ENCODE measurements around the gene PRAMEF5. TPM values are rescaled to one million over a fixed set of nuclear protein-coding genes. Genes with fewer than 3 reads are reported as not detected.
"Not testable (repeated sequence)": the region's sequence is repeated elsewhere in the genome, so short reads cannot be mapped to it uniquely, and the experiment has no call there.

PRAMEF5 gene
- total and polyA plus RNA-seq, 9 of the 15 experiments (the other 6 are each of a cell fraction or from before 2014, with no cell fraction given) = not detected

DNA sequence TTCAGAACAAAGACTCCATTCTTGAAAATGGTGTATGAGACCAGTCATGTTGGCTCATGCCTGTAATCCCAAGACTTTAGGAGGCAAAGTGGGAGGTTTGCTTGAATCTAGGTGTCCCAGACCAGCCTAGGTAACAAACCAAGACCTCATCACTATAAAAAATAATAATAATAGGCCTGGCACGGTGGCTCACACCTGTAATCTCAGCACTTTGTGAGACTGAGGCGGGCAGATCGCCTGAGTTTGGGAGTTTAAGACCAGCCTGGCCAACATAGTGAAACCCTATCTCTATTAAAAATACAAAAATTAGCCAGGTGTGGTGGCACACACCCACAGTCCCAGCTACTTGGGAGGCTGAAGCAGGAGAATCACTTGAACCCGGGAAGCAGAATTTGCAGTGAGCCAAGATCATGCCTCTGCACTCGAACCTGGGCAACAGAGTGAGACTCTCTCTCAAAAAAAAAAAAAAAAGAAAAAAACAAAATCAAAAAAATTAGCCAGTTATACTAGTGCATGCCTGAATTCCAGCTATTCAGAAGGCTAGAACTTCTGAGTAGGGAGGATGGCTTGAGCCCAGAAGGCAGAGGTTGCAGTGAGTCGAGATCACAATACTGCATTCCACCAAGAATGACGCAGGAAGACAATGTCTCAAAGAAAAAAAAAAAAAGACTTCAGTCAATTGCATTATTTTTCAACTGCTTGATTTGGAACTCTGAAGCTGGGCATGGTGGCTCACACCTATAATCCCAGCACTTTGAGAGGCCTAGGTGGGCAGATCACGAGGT lies 26.5 kb upstream of the PRAMEF5 start:
- H3K27ac ChIP-seq (ENCODE audit: extremely low read depth, low read depth, low read length); H3K9me1 ChIP-seq (ENCODE audit: control insufficient read depth, insufficient read depth, low read length); DNase-seq (ENCODE audit: extremely low read depth in 1 of 4, low spot score in 3 of 4); H2AFZ ChIP-seq (ENCODE audit: low read depth, low read length); BruUV-seq (replicated peaks); H3K79me2 ChIP-seq (ENCODE audit: control insufficient read depth, insufficient read depth, low read length); H3K27me3 ChIP-seq (ENCODE audit: control insufficient read depth in 2 of 2, insufficient read depth in 2 of 2, low read length in 2 of 2); H3K4me1 ChIP-seq (replicated peaks in 1 of 2; ENCODE audit: control insufficient read depth in 2 of 2, insufficient read depth in 2 of 2, low read length in 2 of 2); H3K9me3 ChIP-seq (replicated peaks; ENCODE audit: control insufficient read depth, insufficient read depth, low read depth, low read length); H3K4me2 ChIP-seq (ENCODE audit: insufficient read depth, low read length); POLR2A ChIA-PET; intact Hi-C loops (cut with micrococcal nuclease); ATAC-seq; H4K20me1 ChIP-seq (replicated peaks; ENCODE audit: control insufficient read depth, insufficient read depth, low read length); FAIRE-seq; H3K4me3 ChIP-seq; H3K36me3 ChIP-seq (ENCODE audit: control insufficient read depth, insufficient read depth, low read length); H3K9ac ChIP-seq (ENCODE audit: insufficient read depth in 1 of 2, low read depth in 2 of 2, low read length in 2 of 2): not testable (repeated sequence)
- in situ Hi-C loops (cut with MboI) = loop anchor here (5.0 to 25.0 kb wide), 2 partner anchors 115 to 220 kb away; partner anchors contain the start of gene HNRNPCL2
- CTCF ChIA-PET (ENCODE audit: low intra/inter-chr PET ratio) = interaction anchor here (0.6 kb wide), 1 partner anchor 559 kb away, joined by 5 read pairs; no protein-coding TSS in a partner anchor
- WGBS (ENCODE audit: insufficient coverage, low coverage, missing lambda C conversion rate) = 7% methylated on average over 8 of the region's 8 CpGs

DNA sequence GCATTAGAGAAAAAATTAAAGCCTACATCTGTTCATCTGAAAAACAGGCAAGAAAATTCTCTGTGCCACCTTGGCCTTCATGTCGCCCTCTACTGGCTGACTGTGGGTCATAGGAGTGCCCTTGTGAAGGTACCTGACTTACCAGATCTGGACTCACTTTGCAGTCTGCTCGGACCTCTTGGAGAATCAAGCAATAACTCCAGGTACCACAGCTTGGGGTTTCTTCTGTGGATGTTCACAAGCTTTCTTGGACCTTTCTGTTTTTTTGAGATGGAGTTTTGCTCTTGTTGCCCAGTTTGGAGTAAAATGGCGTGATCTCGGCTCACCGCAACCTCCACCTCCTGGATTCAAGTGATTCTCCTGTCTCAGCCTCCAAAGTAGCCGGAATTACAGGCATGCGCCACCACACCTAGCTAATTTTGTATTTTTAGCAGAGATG lies 25.6 kb upstream of the PRAMEF5 start:
- ATAC-seq = peak; percentile 93
- TF ChIP-seq CTCF (IDR thresholded peaks at IDR 0.05 in 2 of 3, conservative IDR thresholded peaks at IDR 0.05 in 1 of 3; ENCODE audit: insufficient read depth in 2 of 3, low read depth in 1 of 3, low read length in 3 of 3) = peak; percentile 77 to 86 (median 79)
- peak; percentile 27 to 44; a peak in 3 of 4 replicates for TF ChIP-seq RAD21 (CRISPR knock-in tag; conservative IDR thresholded peaks at IDR 0.05 in 1 of 2, IDR thresholded peaks at IDR 0.05 in 1 of 2)
- no peak for TF ChIP-seq POU5F1 (IDR thresholded peaks at IDR 0.05; ENCODE audit: borderline replicate concordance, low read depth, low read length, partially characterized antibody)
- TF ChIP-seq CTCFL (IDR thresholded peaks at IDR 0.05; ENCODE audit: borderline replicate concordance, insufficient read depth, low read depth, low read length, poor library complexity, severe bottlenecking) = peak; percentile 72
- 0 out of 2 replicates have a peak, but pooled peaks have one; percentile 26 for TF ChIP-seq ZNF165 (CRISPR knock-in tag; IDR thresholded peaks at IDR 0.05; ENCODE audit: borderline replicate concordance)
- no peak for TF ChIP-seq ZNF274 (IDR thresholded peaks at IDR 0.05; ENCODE audit: borderline replicate concordance, low read depth, low read length)
- TF ChIP-seq, protein P1, sequence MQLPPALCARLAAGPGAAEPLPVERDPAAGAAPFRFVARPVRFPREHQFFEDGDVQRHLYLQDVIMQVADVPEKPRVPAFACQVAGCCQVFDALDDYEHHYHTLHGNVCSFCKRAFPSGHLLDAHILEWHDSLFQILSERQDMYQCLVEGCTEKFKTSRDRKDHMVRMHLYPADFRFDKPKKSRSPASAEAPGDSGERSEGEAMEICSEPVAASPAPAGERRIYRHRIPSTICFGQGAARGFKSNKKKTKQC (CRISPR knock-in tag; IDR thresholded peaks at IDR 0.05) = no peak
- no TSS peak for BruUV-seq (replicated peaks)

More for the DNA sequence above, 25.6 kb upstream of the PRAMEF5 start:
- H3K36me3 ChIP-seq (ENCODE audit: control insufficient read depth, insufficient read depth, low read length) = no peaks in the 10 kb centered on the region
- H3K27ac ChIP-seq (ENCODE audit: extremely low read depth, low read depth, low read length) = no peak overlapping the region
- intact Hi-C loops (cut with micrococcal nuclease) = no loop called here
- H3K79me2 ChIP-seq (ENCODE audit: control insufficient read depth, insufficient read depth, low read length) = no peaks in the 10 kb centered on the region
- H3K4me3 ChIP-seq = no peak overlapping the region
- no peak for FAIRE-seq
- H3K9me1 ChIP-seq (ENCODE audit: control insufficient read depth, insufficient read depth, low read length) = no peaks in the 10 kb centered on the region
- no peak overlapping the region for H3K4me2 ChIP-seq (ENCODE audit: insufficient read depth, low read length)
- in situ Hi-C loops (cut with MboI) = loop anchor here (5.0 to 25.0 kb wide), 2 partner anchors 116 to 221 kb away; partner anchors contain the start of gene HNRNPCL2
- ChIA-PET CTCF (ENCODE audit: low intra/inter-chr PET ratio) (no interaction called here), POLR2A (no interaction called here)
- no peak overlapping the region for H3K9ac ChIP-seq (ENCODE audit: insufficient read depth in 1 of 2, low read depth in 2 of 2, low read length in 2 of 2)
- WGBS (ENCODE audit: insufficient coverage, low coverage, missing lambda C conversion rate) = 14% methylated on average over 7 of the region's 7 CpGs
- H3K4me1 ChIP-seq (replicated peaks in 1 of 2; ENCODE audit: control insufficient read depth in 2 of 2, insufficient read depth in 2 of 2, low read length in 2 of 2) = no peaks in the 10 kb centered on the region
- no peaks in the 10 kb centered on the region for H3K27me3 ChIP-seq (ENCODE audit: control insufficient read depth in 2 of 2, insufficient read depth in 2 of 2, low read length in 2 of 2)
- H4K20me1 ChIP-seq (replicated peaks; ENCODE audit: control insufficient read depth, insufficient read depth, low read length) = no peaks in the 10 kb centered on the region
- DNase-seq (ENCODE audit: extremely low read depth in 1 of 4, low spot score in 3 of 4) = peak; percentile 19 to 75 (median 32)
- no peak overlapping the region for H2AFZ ChIP-seq (ENCODE audit: low read depth, low read length)
- no peaks in the 10 kb centered on the region for H3K9me3 ChIP-seq (replicated peaks; ENCODE audit: control insufficient read depth, insufficient read depth, low read depth, low read length)

Measured in K562 (cell line).